Measurements from ENCODE around the gene PLEKHG2.
A peak's percentile ranks its signal among the peaks of the same experiment; 100 is the strongest.

The PLEKHG2 gene

GRCh38 chr19:39428283-39429112 is 16.0 kb downstream of the PLEKHG2 start:
- peak; percentile 90 for DNase-seq (ENCODE audit: low read depth)
- H3K4me3 ChIP-seq (ENCODE audit: low read length): peak overlapping the region; percentile 42

GRCh38 chr19:39430675-39431593 is 18.5 kb downstream of the PLEKHG2 start:
- DNase-seq (ENCODE audit: low read depth): no peak
- Histone ChIP-seq H3K27me3 (replicated peaks; ENCODE audit: control insufficient read depth, insufficient read depth, low read length) (no peaks in the 10 kb centered on the region), H3K4me1 (ENCODE audit: control insufficient read depth, insufficient read depth, low read length) (peaks cover 26% of the 10 kb centered on the region), H3K4me3 (ENCODE audit: low read length) (no peak overlapping the region), H3K36me3 (ENCODE audit: control insufficient read depth, insufficient read depth, low read length, severe bottlenecking) (peaks cover 31% of the 10 kb centered on the region), H3K9ac (ENCODE audit: low read length) (no peak overlapping the region), H3K9me3 (ENCODE audit: control insufficient read depth, low read length) (no peaks in the 10 kb centered on the region)

More at GRCh38 chr19:39428283-39429112, 16.0 kb downstream of the PLEKHG2 start:
- H3K4me1 ChIP-seq (ENCODE audit: control insufficient read depth, insufficient read depth, low read length): peaks cover 14% of the 10 kb centered on the region
- no peaks in the 10 kb centered on the region for H3K9me3 ChIP-seq (ENCODE audit: control insufficient read depth, low read length)
- H3K36me3 ChIP-seq (ENCODE audit: control insufficient read depth, insufficient read depth, low read length, severe bottlenecking): peaks cover 31% of the 10 kb centered on the region
- H3K27me3 ChIP-seq (replicated peaks; ENCODE audit: control insufficient read depth, insufficient read depth, low read length): no peaks in the 10 kb centered on the region
- H3K9ac ChIP-seq (ENCODE audit: low read length): peak overlapping the region; percentile 66

GRCh38 chr19:39432677-39433025 is 20.2 kb downstream of the PLEKHG2 start:
- Histone ChIP-seq H3K9me3 (ENCODE audit: control insufficient read depth, low read length) (no peaks in the 10 kb centered on the region), H3K4me1 (ENCODE audit: control insufficient read depth, insufficient read depth, low read length) (peaks cover 33% of the 10 kb centered on the region), H3K9ac (ENCODE audit: low read length) (no peak overlapping the region), H3K4me3 (ENCODE audit: low read length) (no peak overlapping the region), H3K36me3 (ENCODE audit: control insufficient read depth, insufficient read depth, low read length, severe bottlenecking) (peaks cover 31% of the 10 kb centered on the region), H3K27me3 (replicated peaks; ENCODE audit: control insufficient read depth, insufficient read depth, low read length) (no peaks in the 10 kb centered on the region)
- DNase-seq (ENCODE audit: low read depth): no peak

GRCh38 chr19:39433480-39434079 is 21.1 kb downstream of the PLEKHG2 start:
- Histone ChIP-seq H3K9ac (ENCODE audit: low read length) (peak overlapping the region; percentile 98), H3K9me3 (ENCODE audit: control insufficient read depth, low read length) (no peaks in the 10 kb centered on the region), H3K4me1 (ENCODE audit: control insufficient read depth, insufficient read depth, low read length) (peaks cover 25% of the 10 kb centered on the region), H3K4me3 (ENCODE audit: low read length) (no peak overlapping the region), H3K27me3 (replicated peaks; ENCODE audit: control insufficient read depth, insufficient read depth, low read length) (no peaks in the 10 kb centered on the region), H3K36me3 (ENCODE audit: control insufficient read depth, insufficient read depth, low read length, severe bottlenecking) (peaks cover 31% of the 10 kb centered on the region)
- no peak for DNase-seq (ENCODE audit: low read depth)

- Histone ChIP-seq H3K9ac (ENCODE audit: low read length) (peak overlapping the region; percentile 98), H3K27me3 (replicated peaks; ENCODE audit: control insufficient read depth, insufficient read depth, low read length) (no peaks in the 10 kb centered on the region), H3K4me3 (ENCODE audit: low read length) (peak overlapping the region; percentile 96), H3K36me3 (ENCODE audit: control insufficient read depth, insufficient read depth, low read length, severe bottlenecking) (peaks cover 31% of the 10 kb centered on the region), H3K9me3 (ENCODE audit: control insufficient read depth, low read length) (no peaks in the 10 kb centered on the region), H3K4me1 (ENCODE audit: control insufficient read depth, insufficient read depth, low read length) (peaks cover 19% of the 10 kb centered on the region)
- no peak for DNase-seq (ENCODE audit: low read depth)
These were observed 21.9 kb downstream of the PLEKHG2 start for GRCh38 chr19:39434123-39435076.

GRCh38 chr19:39435499-39436349 is 23.3 kb downstream of the PLEKHG2 start, which contains the start of gene RPS16:
Gene RPS16, minus strand, starts transcription at chr19:39435949. Its CDS starts 54 bp downstream, at chr19:39435895.
- H3K9me3 ChIP-seq (ENCODE audit: control insufficient read depth, low read length): no peaks in the 10 kb centered on the region
- H3K27me3 ChIP-seq (replicated peaks; ENCODE audit: control insufficient read depth, insufficient read depth, low read length): no peaks in the 10 kb centered on the region
- peaks cover 31% of the 10 kb centered on the region for H3K36me3 ChIP-seq (ENCODE audit: control insufficient read depth, insufficient read depth, low read length, severe bottlenecking)
- H3K4me1 ChIP-seq (ENCODE audit: control insufficient read depth, insufficient read depth, low read length): peaks cover 20% of the 10 kb centered on the region
- H3K4me3 ChIP-seq (ENCODE audit: low read length): peak within 1 kb of the TSS; percentile 96
- DNase-seq (ENCODE audit: low read depth): peak; percentile 100
- peak within 1 kb of the TSS; percentile 98 for H3K9ac ChIP-seq (ENCODE audit: low read length)

- H3K27me3 ChIP-seq (replicated peaks; ENCODE audit: control insufficient read depth, insufficient read depth, low read length): no peaks in the 10 kb centered on the region
- H3K36me3 ChIP-seq (ENCODE audit: control insufficient read depth, insufficient read depth, low read length, severe bottlenecking): peaks cover 29% of the 10 kb centered on the region
- peaks cover 24% of the 10 kb centered on the region for H3K4me1 ChIP-seq (ENCODE audit: control insufficient read depth, insufficient read depth, low read length)
- peak overlapping the region; percentile 98 for H3K9ac ChIP-seq (ENCODE audit: low read length)
- DNase-seq (ENCODE audit: low read depth): no peak
- H3K9me3 ChIP-seq (ENCODE audit: control insufficient read depth, low read length): no peaks in the 10 kb centered on the region
- H3K4me3 ChIP-seq (ENCODE audit: low read length): peak overlapping the region; percentile 96
These were observed 23.9 kb downstream of the PLEKHG2 start for GRCh38 chr19:39436350-39436716.

- Histone ChIP-seq H3K9ac (ENCODE audit: low read length) (no peak overlapping the region), H3K4me1 (ENCODE audit: control insufficient read depth, insufficient read depth, low read length) (peaks cover 24% of the 10 kb centered on the region), H3K4me3 (ENCODE audit: low read length) (no peak overlapping the region), H3K36me3 (ENCODE audit: control insufficient read depth, insufficient read depth, low read length, severe bottlenecking) (peaks cover 13% of the 10 kb centered on the region), H3K27me3 (replicated peaks; ENCODE audit: control insufficient read depth, insufficient read depth, low read length) (no peaks in the 10 kb centered on the region), H3K9me3 (ENCODE audit: control insufficient read depth, low read length) (no peaks in the 10 kb centered on the region)
- DNase-seq (ENCODE audit: low read depth): peak; percentile 35
These were observed 25.9 kb downstream of the PLEKHG2 start for GRCh38 chr19:39438270-39438934.

- DNase-seq (ENCODE audit: low read depth): peak; percentile 53
- Histone ChIP-seq H3K36me3 (ENCODE audit: control insufficient read depth, insufficient read depth, low read length, severe bottlenecking) (peaks cover 2% of the 10 kb centered on the region), H3K9ac (ENCODE audit: low read length) (peak overlapping the region; percentile 95), H3K4me1 (ENCODE audit: control insufficient read depth, insufficient read depth, low read length) (peaks cover 32% of the 10 kb centered on the region), H3K9me3 (ENCODE audit: control insufficient read depth, low read length) (no peaks in the 10 kb centered on the region), H3K27me3 (replicated peaks; ENCODE audit: control insufficient read depth, insufficient read depth, low read length) (no peaks in the 10 kb centered on the region), H3K4me3 (ENCODE audit: low read length) (peak overlapping the region; percentile 97)
These were observed 32.2 kb downstream of the PLEKHG2 start for GRCh38 chr19:39444598-39445195.

Data from adipocyte (in vitro differentiated cells).